ACC112 (cell line): ENCODE measurements around the gene NUDT8.
"Not testable (repeated sequence)": the region's sequence is repeated elsewhere in the genome, so short reads cannot be mapped to it uniquely, and the experiment has no call there.

Experiments used
- H2AFZ ChIP-seq: fragments of 200-600 bp; sonication (generic); one replicate; pipeline ENCODE4 v1.6.0; 2017; ENCODE audit warnings: antibody characterized with exemption, low read length; ENCODE audit not compliant: unreplicated experiment
- H3K27ac ChIP-seq: fragments of 200-600 bp; sonication (generic); 2 replicates; pipeline ENCODE4 v1.5.1; 2014; ENCODE audit warnings: low read depth, mild to moderate bottlenecking, antibody characterized with exemption, low read length, moderate library complexity
- H3K27me3 ChIP-seq: fragments of 200-600 bp; sonication (generic); 2 replicates; pipeline ENCODE4 v1.6.1; 2014; ENCODE audit warnings: mild to moderate bottlenecking, antibody characterized with exemption, low read length, moderate library complexity, mixed read lengths; ENCODE audit not compliant: insufficient read depth
- H3K36me3 ChIP-seq: fragments of 200-600 bp; sonication (generic); 2 replicates; pipeline ENCODE4 v1.6.1; 2016; ENCODE audit warnings: mild to moderate bottlenecking, antibody characterized with exemption, low read length, moderate library complexity, mixed read lengths; ENCODE audit not compliant: insufficient read depth
- H3K4me1 ChIP-seq: fragments of 200-600 bp; sonication (generic); one replicate; pipeline ENCODE4 v1.6.1; 2016; ENCODE audit warnings: low read length, mixed read lengths; ENCODE audit not compliant: insufficient read depth, unreplicated experiment, control insufficient read depth
- H3K4me3 ChIP-seq: fragments of 200-600 bp; sonication (generic); 2 replicates; pipeline ENCODE4 v1.5.1; 2014; ENCODE audit warnings: mild to moderate bottlenecking, low read depth, low read length
- H3K79me2 ChIP-seq: fragments of 200-600 bp; sonication (generic); one replicate; pipeline ENCODE4 v1.6.0; 2016; ENCODE audit warnings: low read length; ENCODE audit not compliant: control insufficient read depth, unreplicated experiment, insufficient read depth

Gene NUDT8

DNA sequence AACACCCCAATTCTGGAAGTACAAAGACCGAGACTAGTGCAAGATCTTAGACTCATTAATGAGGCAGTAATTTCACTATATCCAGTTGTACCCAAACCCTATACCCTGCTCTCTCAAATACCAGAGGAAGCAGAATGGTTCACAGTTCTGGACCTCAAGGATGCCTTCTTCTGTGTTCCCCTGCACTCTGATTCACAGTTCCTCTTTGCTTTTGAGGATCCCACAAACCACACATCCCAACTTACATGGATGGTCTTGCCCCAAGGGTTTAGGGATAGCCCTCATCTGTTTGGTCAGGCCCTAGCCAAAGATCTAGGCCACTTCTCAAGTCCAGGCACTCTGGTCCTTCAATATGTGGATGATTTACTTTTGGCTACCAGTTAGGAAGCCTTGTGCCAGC is 5.9 kb downstream of the NUDT8 start:
- H3K4me1 ChIP-seq, H3K79me2 ChIP-seq: not testable (repeated sequence)

DNA sequence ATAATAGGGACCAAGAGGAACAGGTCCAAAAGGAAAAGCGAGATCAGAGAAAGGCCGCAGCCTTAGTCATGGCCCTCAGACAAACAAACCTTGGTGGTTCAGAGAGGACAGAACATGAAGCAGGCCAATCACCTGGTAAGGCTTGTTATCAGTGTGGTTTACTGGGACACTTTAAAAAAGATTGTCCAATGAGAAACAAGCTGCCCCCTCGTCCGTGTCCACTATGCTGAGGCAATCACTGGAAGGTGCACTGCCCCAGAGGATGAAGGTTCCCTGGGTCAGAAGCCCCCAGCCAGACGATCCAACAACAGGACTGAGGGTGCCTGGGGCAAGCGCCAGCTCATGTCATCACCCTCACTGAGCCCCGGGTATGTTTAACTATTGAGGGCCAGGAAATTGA is 6.8 kb downstream of the NUDT8 start:
- H3K36me3 ChIP-seq, H3K4me1 ChIP-seq, H3K79me2 ChIP-seq, H2AFZ ChIP-seq, H3K27me3 ChIP-seq, H3K4me3 ChIP-seq, H3K27ac ChIP-seq: not testable (repeated sequence)

More for the DNA sequence above, 5.9 kb downstream of the NUDT8 start:
- not testable (repeated sequence) for H3K27me3 ChIP-seq, H2AFZ ChIP-seq, H3K27ac ChIP-seq, H3K4me3 ChIP-seq, H3K36me3 ChIP-seq

DNA sequence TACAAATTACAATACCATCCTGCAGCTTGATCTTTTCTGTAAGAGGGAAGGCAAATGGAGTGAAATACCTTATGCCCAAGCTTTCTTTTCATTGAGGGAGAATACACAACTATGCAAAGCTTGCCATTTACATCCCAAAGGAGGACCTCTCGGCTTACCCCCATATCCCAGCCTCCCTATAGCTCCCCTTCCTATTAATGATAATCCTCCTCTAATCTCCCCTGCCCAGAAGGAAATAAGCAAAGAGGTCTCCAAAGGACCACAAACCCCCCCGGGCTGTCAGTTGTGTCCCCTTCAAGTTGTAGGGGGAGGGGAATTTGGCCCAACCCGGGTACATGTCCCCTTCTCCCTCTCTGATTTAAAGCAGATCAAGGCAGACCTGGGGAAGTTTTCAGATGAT is 7.8 kb downstream of the NUDT8 start:
- H3K27me3 ChIP-seq, H2AFZ ChIP-seq, H3K4me3 ChIP-seq, H3K36me3 ChIP-seq, H3K4me1 ChIP-seq, H3K27ac ChIP-seq, H3K79me2 ChIP-seq: not testable (repeated sequence)

DNA sequence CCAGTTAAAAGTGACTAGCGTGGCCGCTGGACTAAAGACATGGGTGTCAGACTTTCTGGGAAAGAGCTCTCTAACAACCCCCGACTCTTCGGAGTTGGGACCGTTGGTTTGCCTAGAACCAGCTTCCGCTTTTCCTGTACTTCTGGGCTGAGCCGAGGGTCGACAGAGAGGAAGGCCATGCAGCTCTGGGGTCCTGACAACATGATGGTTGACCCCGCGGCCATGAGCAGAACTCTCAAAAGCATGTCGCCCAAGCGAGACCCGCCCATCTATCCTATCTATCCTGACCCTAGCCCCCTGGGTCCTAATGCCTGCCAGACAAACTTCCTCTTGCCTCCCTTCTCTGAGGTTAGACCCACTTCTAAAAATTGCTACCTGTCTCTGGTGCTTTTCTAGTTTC is 9.1 kb downstream of the NUDT8 start:
- H3K4me3 ChIP-seq, H3K79me2 ChIP-seq, H3K27ac ChIP-seq, H3K36me3 ChIP-seq, H2AFZ ChIP-seq, H3K4me1 ChIP-seq: not testable (repeated sequence)
- peaks cover 21% of the 10 kb centered on the region; the same call in 1 of the 2 replicates for H3K27me3 ChIP-seq

DNA sequence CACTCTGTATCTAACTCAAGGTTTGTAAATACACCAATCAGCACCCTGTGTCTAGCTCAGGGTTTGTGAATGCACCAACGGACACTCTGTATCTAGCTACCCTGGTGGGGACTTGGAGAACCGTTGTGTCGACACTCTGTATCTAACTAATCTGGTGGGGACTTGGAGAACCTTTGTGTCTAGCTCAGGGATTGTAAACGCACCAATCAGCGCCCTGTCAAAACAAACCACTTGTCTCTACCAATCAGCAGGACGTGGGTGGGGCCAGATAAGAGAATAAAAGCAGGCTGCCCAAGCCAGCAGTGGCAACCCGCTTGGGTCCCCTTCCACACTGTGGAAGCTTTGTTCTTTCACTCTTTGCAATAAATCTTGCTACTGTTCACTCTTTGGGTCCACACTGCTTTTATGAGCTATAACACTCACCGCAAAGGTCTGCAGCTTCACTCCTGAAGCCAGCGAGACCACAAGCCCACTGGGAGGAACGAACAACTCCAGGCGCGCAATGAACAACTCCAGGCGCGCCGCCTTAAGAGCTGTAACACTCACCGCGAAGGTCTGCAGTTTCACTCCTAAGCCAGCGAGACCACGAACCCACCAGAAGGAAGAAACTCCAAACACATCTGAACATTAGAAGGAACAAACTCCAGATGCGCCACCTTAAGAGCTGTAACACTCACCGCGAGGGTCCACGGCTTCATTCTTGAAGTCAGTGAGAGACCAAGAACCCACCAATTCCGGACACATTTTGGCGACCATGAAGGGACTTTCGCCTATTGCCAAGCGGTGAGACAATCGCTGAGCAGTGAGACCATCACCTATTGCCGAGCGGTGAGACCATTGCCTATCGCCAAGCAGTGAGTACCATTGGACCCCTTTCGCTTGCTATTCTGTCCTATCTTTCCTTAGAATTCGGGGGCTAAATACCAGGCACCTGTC is 9.8 kb downstream of the NUDT8 start:
- not testable (repeated sequence) for H3K36me3 ChIP-seq, H3K4me3 ChIP-seq, H2AFZ ChIP-seq, H3K27ac ChIP-seq, H3K4me1 ChIP-seq, H3K79me2 ChIP-seq
- peaks cover 23% of the 10 kb centered on the region; the same call in 1 of the 2 replicates for H3K27me3 ChIP-seq

DNA sequence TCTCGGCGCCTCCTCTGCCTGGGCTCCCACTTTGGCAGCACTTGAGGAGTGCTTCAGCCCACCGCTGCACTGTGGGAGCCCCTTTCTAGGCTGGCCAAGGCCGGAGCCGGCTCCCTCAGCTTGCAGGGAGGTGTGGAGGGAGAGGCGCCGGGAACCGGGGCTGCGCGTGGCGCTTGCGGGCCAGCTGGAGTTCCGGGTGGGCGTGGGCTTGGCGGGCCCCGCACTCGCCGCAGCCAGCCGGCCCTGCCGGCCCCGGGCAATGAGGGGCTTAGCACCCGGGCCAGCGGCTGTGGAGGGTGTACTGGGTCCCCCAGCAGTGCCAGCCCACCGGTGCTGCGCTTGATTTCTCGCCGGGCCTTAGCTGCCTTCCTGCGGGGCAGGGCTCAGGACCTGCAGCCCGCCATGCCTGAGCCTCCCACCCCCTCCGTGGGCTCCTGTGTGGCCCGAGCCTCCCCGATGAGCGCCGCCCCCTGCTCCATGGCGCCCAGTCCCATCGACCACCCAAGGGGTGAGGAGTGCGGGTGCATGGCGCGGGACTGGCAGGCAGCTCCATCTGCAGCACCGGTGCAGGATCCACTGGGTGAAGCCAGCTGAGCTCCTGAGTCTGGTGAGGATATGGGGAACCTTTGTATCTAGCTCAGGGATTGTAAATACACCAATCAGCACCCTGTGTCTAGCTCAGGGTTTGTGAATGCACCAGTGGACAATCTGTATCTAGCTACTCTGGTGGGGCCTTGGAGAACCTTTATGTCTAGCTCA is 10.7 kb downstream of the NUDT8 start:
- H3K27ac ChIP-seq, H3K79me2 ChIP-seq, H3K4me1 ChIP-seq, H2AFZ ChIP-seq, H3K36me3 ChIP-seq, H3K4me3 ChIP-seq: not testable (repeated sequence)
- peaks cover 23% of the 10 kb centered on the region; the same call in 1 of the 2 replicates for H3K27me3 ChIP-seq

GRCh38 chr11:67617243-67617953 is 12.3 kb downstream of the NUDT8 start:
- H3K4me3 ChIP-seq, result no peak overlapping the region
- H3K27ac ChIP-seq, result no peak overlapping the region
- H3K4me1 ChIP-seq, result no peaks in the 10 kb centered on the region
- H3K79me2 ChIP-seq, result no peaks in the 10 kb centered on the region
- no peaks in the 10 kb centered on the region for H3K36me3 ChIP-seq
- peaks cover 23% of the 10 kb centered on the region; the same call in 1 of the 2 replicates for H3K27me3 ChIP-seq
- H2AFZ ChIP-seq, result no peak overlapping the region

GRCh38 chr11:67616431-67617242 is 13.1 kb downstream of the NUDT8 start:
- Histone ChIP-seq H2AFZ (no peak overlapping the region), H3K79me2 (no peaks in the 10 kb centered on the region), H3K4me3 (no peak overlapping the region), H3K4me1 (no peaks in the 10 kb centered on the region), H3K27ac (no peak overlapping the region), H3K36me3 (no peaks in the 10 kb centered on the region; the same call in 1 of the 2 replicates), H3K27me3 (peaks cover 23% of the 10 kb centered on the region; the same call in 1 of the 2 replicates)

DNA sequence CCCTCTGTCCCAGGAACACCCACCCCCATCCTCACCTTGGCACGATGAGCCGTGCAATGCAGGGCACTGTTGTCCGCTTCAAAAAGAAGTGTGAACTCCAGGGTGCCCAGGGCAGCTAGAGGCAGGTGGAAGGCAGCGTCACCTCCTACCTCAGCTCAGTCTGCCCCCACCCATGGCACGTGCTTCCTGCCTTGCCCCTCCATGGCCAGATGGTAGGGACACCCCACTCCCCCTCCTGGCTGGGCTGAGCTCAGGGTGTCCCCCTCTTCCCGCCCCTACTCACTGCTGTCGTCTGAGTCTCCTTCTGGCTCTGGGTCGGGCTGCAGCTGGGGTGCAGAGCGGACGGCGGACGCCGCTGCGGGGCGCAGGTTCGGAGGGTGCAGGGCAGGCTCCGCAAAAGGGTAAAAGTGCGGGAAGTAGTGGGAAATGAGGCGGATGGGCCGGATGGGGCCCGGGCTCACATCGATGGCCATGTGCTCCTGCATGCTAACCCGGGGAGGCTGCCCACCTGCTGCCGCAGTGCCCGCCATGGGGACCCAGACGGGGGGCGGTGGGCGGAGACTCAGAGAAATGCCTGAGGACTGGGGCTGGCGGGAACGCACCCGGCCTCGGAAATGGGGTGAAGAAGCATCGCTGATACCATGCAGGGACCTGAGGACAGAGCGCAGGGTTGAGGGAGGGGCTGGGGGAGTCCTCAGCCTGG is 13.9 kb downstream of the NUDT8 start:
- H2AFZ ChIP-seq, result no peak overlapping the region
- peaks cover 23% of the 10 kb centered on the region; the same call in 1 of the 2 replicates for H3K27me3 ChIP-seq
- no peak overlapping the region for H3K27ac ChIP-seq
- no peak overlapping the region for H3K4me3 ChIP-seq
- H3K36me3 ChIP-seq, result no peaks in the 10 kb centered on the region; the same call in 1 of the 2 replicates
- H3K4me1 ChIP-seq, result no peaks in the 10 kb centered on the region
- no peaks in the 10 kb centered on the region for H3K79me2 ChIP-seq
